GM21723 (cell line): Measurements from ENCODE around the gene ITPKB.
"Not testable (repeated sequence)": the region's sequence is repeated elsewhere in the genome, so short reads cannot be mapped to it uniquely, and the experiment has no call there.

Experiments
- ATAC-seq: cut with Tn5 transposase; IDR thresholded peaks from one replicate; pipeline ENCODE4 v1.9.1; 2021; ENCODE audit warnings: mild to moderate bottlenecking, moderate library complexity; ENCODE audit not compliant: unreplicated experiment

ITPKB gene

DNA sequence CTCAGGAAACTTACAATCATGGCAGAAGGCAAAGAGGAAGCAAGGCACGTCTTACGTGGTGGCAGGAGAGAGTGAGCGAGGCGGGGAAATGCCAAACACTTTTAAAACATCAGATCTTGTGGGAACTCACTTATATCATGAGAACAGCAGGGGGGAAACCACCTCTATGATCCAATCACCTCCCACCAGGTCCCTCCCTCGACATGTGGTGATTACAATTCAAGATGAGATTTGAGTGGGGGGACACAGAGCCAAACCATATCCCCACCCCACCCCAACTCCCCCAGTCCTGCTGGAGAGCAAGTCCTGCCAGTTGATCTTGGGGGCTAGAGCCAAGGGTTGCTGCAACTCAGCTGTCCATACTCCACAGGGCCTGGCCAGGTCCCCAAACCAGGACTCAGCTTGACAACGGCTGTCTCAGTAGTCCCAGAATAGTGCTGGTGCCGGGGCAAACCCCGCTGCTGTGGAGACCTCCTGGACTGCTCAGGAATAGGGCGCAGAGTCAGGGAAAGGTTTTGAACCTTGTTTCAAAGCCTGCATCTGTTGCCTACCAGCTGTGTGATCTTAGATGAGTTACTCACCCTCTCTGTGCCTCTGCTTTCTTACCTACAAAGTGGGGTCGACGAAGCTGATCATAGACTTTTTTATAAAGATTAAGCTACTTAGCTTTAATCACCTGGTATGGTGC, 111.0 kb downstream of the ITPKB start:
- ATAC-seq, result no peak

DNA sequence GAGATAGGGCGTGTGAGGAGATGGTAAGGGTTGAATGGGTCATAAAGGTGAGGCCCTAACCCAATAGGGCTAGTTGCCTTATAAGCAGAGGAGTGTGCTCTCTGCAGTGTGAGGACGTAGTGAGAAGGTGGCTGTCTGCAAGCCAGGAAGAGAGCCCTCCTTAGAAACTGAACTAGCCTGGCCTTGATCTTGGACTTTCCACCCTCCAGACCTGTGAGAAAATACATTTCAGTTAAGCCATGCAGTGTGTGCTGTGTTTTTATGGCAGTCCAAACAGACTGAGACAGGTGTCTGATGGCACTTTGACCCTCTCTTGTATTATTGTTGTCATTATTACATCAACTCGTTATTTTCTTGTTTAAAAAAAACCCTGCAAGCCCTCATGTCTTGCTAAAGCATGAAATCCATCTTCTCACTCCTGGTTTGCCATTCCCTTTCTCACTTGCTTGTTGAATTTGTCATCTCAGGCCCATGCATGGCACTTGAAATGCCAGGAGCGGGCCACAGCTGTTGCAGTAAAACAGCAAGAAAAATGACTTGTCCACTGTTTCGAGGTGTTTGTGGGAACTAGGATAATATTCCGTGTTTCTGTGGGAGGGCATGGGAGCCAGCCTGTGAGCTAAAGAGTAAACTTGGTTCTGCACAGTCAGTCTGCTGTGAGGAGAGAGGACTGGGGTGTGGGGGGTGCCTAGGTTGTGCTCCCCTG, 111.9 kb downstream of the ITPKB start:
- no peak for ATAC-seq

DNA sequence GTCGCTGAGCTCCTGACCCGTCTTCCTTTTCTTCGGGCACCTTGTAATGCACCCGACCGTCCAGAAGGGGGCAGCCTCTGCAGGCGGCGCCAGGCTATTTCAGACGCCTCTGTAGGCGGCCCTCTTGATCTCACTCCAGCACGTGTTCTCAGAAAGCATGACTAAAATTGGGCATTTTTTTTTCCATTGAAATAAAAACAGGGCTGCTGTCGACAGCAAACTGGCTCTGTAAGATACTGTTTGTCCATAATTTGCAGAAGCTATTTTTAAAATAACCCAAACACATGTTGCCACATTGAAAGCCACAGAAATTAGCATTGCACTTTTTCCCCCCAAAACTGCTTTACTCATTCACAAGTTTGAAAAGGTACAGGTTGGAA, 112.5 kb downstream of the ITPKB start:
- peak; percentile 86 for ATAC-seq

GRCh38 chr1:226625832-226626576, 113.1 kb downstream of the ITPKB start:
- peak; percentile 34 for ATAC-seq

DNA sequence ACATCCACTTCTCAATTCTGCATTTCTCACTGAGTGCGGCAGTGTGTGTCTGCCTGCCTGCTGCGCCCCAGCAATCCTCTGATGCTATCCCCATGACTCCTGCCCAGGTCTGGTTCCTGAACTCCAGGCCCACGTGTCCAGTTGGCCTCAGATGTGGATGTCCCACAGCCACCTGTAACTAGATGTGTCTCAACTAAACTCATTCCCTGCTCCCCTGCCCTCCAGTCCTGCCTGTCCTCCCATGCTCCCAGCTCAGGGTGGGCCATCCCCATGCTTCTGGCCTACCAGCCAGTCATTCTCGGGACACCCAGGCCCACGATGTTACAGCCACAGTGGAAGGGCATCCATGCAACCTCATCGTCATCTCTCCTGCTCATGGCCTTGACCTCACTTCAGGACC, 113.8 kb downstream of the ITPKB start:
- no peak for ATAC-seq

DNA sequence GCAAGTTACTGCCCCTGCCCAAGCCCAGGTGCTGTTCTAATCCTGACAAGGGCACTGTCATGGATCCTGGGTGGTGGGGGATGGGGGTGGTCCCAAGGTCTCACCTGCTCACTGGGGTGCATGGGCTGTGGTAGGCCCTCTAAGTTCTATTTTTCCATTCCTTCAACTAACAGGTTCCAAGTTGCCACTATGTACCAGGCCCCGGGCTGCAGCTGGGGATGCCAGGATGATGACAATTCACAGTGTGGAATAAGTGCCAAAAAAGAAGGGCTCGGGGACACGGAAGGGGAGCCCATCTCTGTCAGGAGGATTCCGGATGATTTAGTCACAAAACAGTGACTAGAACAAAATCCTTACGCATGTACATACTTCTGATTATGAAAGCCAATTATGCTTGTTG, 114.6 kb downstream of the ITPKB start:
- ATAC-seq, result no peak

- ATAC-seq, result no peak
Observed at GRCh38 chr1:226622012-226622411, 117.1 kb downstream of the ITPKB start.

- no peak for ATAC-seq
Observed at GRCh38 chr1:226619031-226619430, 120.1 kb downstream of the ITPKB start.

DNA sequence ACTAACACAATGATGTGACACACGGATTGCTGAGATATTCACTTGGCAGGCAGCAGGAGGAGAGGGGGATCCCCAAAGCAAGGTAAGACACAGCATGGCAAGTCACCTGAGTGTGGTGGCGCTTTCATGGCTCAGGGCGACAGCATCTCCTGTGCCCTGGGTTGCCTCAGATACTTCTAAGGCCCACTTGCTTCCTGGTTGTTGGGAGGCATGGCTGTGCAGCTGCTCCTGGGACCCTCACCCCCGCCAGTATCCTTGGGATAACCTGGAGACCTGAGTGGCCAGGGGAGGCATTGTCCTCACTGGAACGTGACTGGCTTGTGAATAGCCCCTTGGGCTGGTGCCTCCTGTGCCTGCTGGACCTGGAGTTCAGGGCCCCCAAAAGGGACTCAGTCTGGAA, 120.7 kb downstream of the ITPKB start:
- ATAC-seq, result no peak

DNA sequence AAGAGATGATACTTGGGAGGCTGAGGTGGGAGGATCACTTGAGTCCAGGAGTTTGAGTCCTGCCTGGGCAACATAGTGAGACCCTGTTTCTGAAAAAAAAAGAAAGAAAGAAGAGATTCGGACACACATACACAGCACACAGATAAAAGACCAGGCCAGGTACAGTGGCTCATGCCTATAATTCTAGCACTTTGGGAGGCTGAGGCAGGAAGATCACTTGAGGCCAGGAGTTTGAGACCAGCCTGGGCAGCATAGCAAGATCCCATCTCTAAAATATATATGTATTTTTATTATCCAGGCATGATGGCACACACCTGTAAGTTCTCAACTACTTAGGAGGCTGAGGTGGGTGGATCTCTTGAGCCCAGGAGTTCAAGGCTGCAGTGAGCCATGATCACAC, 121.4 kb downstream of the ITPKB start:
- not testable (repeated sequence) for ATAC-seq

GRCh38 chr1:226617109-226617508, 122.0 kb downstream of the ITPKB start:
- no peak for ATAC-seq

DNA sequence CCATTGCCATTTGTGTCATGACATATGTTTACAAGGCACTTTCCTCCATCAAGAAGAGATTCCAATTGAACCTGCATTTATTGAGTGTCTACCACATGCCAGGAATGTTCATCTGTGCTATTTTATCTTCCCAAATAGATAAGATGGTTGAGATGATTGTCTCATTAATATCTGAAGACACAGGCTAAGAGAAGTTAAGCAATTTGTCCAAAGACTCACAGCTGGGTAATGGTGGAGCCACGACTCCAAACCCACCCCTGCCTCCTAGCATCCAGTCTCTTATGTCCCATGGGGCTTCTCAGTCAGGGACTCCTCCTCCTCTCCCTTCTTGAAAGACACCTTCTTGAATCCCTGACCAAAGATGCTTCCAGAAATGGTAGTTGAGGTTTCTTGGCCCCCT, 122.4 kb downstream of the ITPKB start:
- no peak for ATAC-seq

- no peak for ATAC-seq
Observed at GRCh38 chr1:226615876-226616275, 123.2 kb downstream of the ITPKB start.

GRCh38 chr1:226611980-226612379, 127.1 kb downstream of the ITPKB start:
- not testable (repeated sequence) for ATAC-seq

DNA sequence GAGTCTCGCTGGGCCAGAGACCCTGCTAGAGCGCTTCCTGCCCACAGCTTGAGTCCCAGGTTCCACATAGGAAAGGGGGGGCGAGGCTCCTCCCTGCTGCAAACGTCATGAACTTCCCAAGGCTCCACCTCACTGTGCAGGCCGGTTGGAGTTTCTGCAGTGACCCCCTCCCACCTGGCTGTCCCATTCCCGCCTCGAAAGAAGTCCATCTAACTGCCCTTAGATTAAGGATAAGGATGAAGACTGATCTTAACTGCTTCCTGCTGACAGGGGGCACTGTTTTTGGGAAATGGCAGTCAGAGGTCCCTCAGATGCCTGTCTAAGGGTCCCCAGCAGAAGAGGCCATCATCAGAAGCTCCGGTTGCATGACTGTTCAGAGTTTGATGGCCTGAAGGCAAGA, 127.8 kb downstream of the ITPKB start:
- ATAC-seq, result no peak

DNA sequence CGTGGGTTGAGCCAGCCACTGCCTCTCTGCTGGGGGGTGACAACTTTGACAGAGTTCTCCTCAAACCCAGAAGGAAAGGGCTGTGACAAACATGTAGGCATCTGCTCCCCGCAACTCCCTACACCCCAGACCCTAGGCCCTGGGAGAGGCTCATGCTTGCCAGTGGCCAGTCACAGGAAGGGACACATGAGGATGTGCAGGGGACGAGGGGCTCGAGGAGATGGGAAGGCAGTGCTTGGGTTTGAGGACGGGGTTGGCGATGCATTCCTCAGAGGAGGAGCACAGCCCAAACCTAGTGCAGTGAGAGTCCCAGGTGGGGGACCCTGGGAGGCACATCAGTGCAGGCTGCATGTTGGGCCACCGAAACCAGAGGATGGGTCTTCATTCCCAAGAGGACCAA, 128.4 kb downstream of the ITPKB start:
- ATAC-seq, result no peak

DNA sequence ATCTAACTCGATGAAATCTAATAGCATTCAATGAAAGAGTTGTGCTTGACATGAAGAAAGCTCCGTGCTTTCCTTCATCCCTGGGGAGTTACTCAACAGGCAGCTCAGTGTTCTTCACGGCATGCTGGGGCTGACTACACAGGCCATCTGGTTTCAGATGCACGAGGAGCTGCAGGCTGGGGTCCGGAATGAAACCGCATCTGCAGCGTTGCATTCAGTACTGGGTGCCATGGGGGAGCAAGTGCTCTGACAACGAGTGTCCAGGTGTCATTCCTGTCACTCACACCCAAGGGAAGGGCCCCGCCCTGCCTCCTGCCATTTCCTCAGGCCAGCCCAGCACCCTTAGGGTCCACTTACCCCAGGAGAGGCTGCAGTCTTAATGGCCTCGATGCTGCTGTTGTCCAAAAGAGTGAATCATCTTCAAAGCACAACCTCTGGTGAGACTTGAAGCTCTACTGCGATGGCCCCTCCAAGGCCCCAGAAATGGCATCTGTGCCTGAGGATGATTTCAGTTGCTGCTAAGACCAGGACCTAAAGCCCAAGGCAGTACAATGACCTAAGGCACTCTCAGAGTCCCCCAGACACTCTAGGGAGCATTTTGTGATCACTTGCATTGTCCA, 129.1 kb downstream of the ITPKB start:
- no peak for ATAC-seq

DNA sequence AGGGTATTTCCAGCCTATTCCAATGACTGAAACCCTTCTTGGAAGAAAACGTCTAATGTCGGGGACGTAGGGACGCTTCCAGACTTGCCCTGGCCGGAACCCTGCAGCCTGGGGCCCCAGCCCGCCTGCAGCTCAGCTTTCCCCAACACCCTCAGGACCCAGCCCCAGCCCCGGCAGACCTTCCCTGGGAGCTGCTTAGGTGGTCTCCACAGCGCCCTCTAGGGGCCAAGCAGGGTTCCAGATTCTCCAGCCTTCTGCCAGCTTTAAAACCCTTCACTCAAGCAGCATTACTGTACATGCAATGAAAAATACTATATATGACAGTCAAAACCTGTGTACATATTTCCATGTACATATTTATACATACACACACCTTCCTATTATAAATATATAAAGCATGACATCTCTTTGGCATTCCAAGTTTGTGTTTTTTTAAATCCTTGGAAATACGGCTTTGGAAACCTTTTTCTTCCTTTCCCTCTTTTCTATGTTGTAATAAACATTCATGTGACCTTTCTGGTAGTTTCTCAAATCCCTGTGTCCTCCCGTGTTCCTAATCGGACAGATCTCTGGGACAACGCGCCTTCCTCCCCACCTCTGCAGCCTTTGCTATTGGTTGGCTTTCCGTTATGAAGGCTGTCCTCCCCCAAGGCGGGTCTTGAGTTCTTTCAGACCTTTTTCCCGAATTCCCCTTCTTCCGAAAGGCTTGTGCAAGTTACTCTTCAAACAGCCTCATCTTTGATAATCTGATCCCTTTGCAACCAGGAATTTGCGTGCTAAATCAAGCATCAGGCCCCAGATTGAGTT, 130.2 kb downstream of the ITPKB start:
- peak; percentile 84 for ATAC-seq

DNA sequence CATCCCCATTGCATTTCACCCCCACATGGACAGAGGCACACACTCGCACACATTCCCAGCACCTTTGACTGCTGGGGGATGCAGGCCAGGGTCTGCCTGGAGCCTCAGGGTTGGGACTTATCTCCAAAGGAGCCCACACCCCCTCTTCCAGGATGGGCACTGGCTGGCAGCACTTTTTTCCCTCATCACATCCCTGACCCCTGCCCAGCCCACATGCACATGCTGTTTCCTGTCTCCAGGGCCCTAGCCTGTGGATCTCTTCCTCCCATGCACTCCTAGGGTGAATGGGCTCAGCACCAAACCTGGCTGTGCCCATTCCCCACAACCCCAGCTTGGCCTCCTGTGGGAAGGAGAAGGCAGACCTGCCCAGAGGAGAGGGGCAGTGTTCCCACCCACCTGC, 131.3 kb downstream of the ITPKB start:
- no peak for ATAC-seq

DNA sequence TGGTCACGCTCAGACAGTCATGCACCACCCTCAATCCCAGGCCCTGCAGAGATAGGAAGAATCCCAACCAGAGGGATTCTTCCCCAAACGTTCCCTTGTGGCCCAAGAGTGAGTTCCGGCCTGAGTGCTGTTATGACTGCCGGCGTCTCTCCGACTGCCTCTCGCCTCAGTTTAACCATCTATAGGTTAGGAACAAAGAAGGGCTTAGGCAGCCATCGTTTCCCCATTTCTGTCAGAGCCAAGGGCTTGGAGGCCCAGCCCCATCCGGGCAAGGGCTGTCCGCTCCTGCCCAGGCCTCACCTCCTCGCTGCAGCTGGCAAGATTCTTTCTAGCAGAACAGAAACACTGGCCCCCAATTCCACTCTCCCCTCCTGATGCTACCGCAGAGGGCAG, 131.8 kb downstream of the ITPKB start:
- no peak for ATAC-seq
